ENCODE measurements around the gene CDH16. TPM values are rescaled to one million over a fixed set of nuclear protein-coding genes. Genes with fewer than 3 reads are reported as not detected.

CDH16 gene
- total RNA-seq, 1 donor from 2014 or later: 0.81 TPM

GRCh38 chr16:66910175-66910940 is 8.3 kb downstream of the CDH16 start:
- no peak for DNase-seq (ENCODE audit: low read depth)
- H3K4me3 ChIP-seq (ENCODE audit: low read depth, low read length): no peak overlapping the region
- no peak for TF ChIP-seq CTCF (conservative IDR thresholded peaks at IDR 0.05; ENCODE audit: low read depth, low read length)

- H3K4me3 ChIP-seq (ENCODE audit: low read depth, low read length): no peak overlapping the region
- no peak for DNase-seq (ENCODE audit: low read depth)
- no peak for TF ChIP-seq CTCF (conservative IDR thresholded peaks at IDR 0.05; ENCODE audit: low read depth, low read length)
Measured at GRCh38 chr16:66908762-66909559, 9.7 kb downstream of the CDH16 start.

- no peak for DNase-seq (ENCODE audit: low read depth)
- H3K4me3 ChIP-seq (ENCODE audit: low read depth, low read length): no peak overlapping the region
- TF ChIP-seq CTCF (conservative IDR thresholded peaks at IDR 0.05; ENCODE audit: low read depth, low read length): no peak
Measured at GRCh38 chr16:66908116-66908515, 10.6 kb downstream of the CDH16 start.

- H3K4me3 ChIP-seq (ENCODE audit: low read depth, low read length): no peak overlapping the region
- no peak for TF ChIP-seq CTCF (conservative IDR thresholded peaks at IDR 0.05; ENCODE audit: low read depth, low read length)
- DNase-seq (ENCODE audit: low read depth): no peak
Measured at GRCh38 chr16:66906916-66907836, 11.5 kb downstream of the CDH16 start.

- no peak for DNase-seq (ENCODE audit: low read depth)
- no peak for TF ChIP-seq CTCF (conservative IDR thresholded peaks at IDR 0.05; ENCODE audit: low read depth, low read length)
- no peak overlapping the region for H3K4me3 ChIP-seq (ENCODE audit: low read depth, low read length)
Measured at GRCh38 chr16:66905633-66906539, 12.8 kb downstream of the CDH16 start.

Data from epithelial cell of proximal tubule (primary cell).